ENCODE measurements around the gene ABCG8. TPM values are rescaled to one million over a fixed set of nuclear protein-coding genes. Genes with fewer than 3 reads are reported as not detected.

The ABCG8 gene
- total and polyA plus RNA-seq, 9 of the 15 experiments (the other 6 are each of a cell fraction or from before 2014, with no cell fraction given): not detected

DNA sequence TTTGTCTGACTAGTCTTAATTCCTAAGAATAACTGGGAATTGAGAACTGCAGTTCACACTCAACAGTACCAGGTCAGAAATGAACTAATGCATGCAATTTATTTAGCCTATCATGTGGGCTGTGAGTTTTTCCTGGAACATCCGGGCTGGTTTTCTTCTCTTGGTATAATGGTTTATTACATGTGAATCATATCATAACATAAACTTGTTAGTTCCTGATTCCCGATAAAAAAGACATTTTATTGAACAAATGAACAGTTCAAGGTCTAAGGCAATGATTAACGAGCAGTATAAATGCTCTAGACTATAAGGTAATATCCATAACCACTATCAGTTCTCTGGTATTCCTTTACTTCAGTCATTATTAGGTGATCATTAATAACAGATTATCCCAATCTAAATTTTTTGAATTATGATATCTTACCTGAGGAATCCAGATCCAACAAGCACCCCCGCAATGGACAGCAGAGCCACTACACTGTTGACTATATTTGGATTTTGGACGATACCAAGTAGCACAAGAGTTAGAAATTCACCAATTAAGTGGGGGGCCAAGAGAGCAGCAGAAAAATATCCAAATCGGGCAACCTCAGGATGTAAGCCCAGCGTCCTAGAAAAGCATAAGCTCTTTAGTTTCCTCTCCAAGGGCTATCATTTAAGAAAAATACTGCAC lies 19.1 kb upstream of the ABCG8 start:
- no peak overlapping the region for H3K9ac ChIP-seq (ENCODE audit: insufficient read depth in 1 of 2, low read depth in 2 of 2, low read length in 2 of 2)
- no peaks in the 10 kb centered on the region for H3K79me2 ChIP-seq (ENCODE audit: control insufficient read depth, insufficient read depth, low read length)
- intact Hi-C loops (cut with micrococcal nuclease) (no loop called here), in situ Hi-C loops (cut with MboI) (no loop called here)
- H4K20me1 ChIP-seq (replicated peaks; ENCODE audit: control insufficient read depth, insufficient read depth, low read length): no peaks in the 10 kb centered on the region; the same call in 1 of the 2 replicates
- H3K4me2 ChIP-seq (ENCODE audit: insufficient read depth, low read length): no peak overlapping the region
- no peaks in the 10 kb centered on the region for H3K9me1 ChIP-seq (ENCODE audit: control insufficient read depth, insufficient read depth, low read length)
- peaks cover 13 to 19% of the 10 kb centered on the region in 2 experiments; a peak in 4 of 5 replicates for H3K27me3 ChIP-seq (ENCODE audit: control insufficient read depth in 2 of 2, insufficient read depth in 2 of 2, low read length in 2 of 2)
- no peak for ATAC-seq
- no peak for TF ChIP-seq RBM17 (IDR thresholded peaks at IDR 0.05; ENCODE audit: borderline replicate concordance, low read depth, low read length)
- no peak for TF ChIP-seq EWSR1 (IDR thresholded peaks at IDR 0.05; ENCODE audit: borderline replicate concordance, low read depth, partially characterized antibody)
- TF ChIP-seq SETDB1 (IDR thresholded peaks at IDR 0.05; ENCODE audit: low read length): no peak
- TF ChIP-seq, protein P1, sequence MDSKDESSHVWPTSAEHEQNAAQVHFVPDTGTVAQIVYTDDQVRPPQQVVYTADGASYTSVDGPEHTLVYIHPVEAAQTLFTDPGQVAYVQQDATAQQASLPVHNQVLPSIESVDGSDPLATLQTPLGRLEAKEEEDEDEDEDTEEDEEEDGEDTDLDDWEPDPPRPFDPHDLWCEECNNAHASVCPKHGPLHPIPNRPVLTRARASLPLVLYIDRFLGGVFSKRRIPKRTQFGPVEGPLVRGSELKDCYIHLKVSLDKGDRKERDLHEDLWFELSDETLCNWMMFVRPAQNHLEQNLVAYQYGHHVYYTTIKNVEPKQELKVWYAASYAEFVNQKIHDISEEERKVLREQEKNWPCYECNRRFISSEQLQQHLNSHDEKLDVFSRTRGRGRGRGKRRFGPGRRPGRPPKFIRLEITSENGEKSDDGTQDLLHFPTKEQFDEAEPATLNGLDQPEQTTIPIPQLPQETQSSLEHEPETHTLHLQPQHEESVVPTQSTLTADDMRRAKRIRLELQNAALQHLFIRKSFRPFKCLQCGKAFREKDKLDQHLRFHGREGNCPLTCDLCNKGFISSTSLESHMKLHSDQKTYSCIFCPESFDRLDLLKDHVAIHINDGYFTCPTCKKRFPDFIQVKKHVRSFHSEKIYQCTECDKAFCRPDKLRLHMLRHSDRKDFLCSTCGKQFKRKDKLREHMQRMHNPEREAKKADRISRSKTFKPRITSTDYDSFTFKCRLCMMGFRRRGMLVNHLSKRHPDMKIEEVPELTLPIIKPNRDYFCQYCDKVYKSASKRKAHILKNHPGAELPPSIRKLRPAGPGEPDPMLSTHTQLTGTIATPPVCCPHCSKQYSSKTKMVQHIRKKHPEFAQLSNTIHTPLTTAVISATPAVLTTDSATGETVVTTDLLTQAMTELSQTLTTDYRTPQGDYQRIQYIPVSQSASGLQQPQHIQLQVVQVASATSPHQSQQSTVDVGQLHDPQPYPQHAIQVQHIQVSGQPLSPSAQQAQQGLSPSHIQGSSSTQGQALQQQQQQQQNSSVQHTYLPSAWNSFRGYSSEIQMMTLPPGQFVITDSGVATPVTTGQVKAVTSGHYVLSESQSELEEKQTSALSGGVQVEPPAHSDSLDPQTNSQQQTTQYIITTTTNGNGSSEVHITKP (IDR thresholded peaks at IDR 0.05; ENCODE audit: partially characterized antibody): peak; percentile 44
- H3K27ac ChIP-seq (ENCODE audit: extremely low read depth, low read depth, low read length): no peak overlapping the region
- ChIA-PET CTCF (ENCODE audit: low intra/inter-chr PET ratio) (no interaction called here), POLR2A (no interaction called here)
- WGBS (ENCODE audit: insufficient coverage, low coverage, missing lambda C conversion rate): 34% methylated on average over 7 of the region's 7 CpGs
- H3K9me3 ChIP-seq (replicated peaks; ENCODE audit: control insufficient read depth, insufficient read depth, low read depth, low read length): no peaks in the 10 kb centered on the region
- no TSS peak for BruUV-seq (replicated peaks)
- no peaks in the 10 kb centered on the region for H3K36me3 ChIP-seq (ENCODE audit: control insufficient read depth, insufficient read depth, low read length)
- no peak for FAIRE-seq
- no peak overlapping the region for H2AFZ ChIP-seq (ENCODE audit: low read depth, low read length)
- H3K4me3 ChIP-seq: no peak overlapping the region
- DNase-seq (ENCODE audit: extremely low read depth in 1 of 4, low spot score in 3 of 4): no peak
- H3K4me1 ChIP-seq (replicated peaks in 1 of 2; ENCODE audit: control insufficient read depth in 2 of 2, insufficient read depth in 2 of 2, low read length in 2 of 2): no peaks in the 10 kb centered on the region

All from K562 (cell line).